ENCODE results near the gene SSH2. TPM values are rescaled to one million over a fixed set of nuclear protein-coding genes. Genes with fewer than 3 reads are reported as not detected.

Gene SSH2
- total RNA-seq, 2 donors from 2014 or later: 36.1 to 36.8 TPM

- Histone ChIP-seq H3K27me3 (no peaks in the 10 kb centered on the region), H3K27ac (no peak overlapping the region), H3K36me3 (no peaks in the 10 kb centered on the region), H3K9me3 (no peaks in the 10 kb centered on the region), H3K4me1 (peaks cover 0 to 44% of the 10 kb centered on the region in 2 donors), H3K4me3 (no peak overlapping the region)
- no peak for DNase-seq (ENCODE audit: low spot score)
- TF ChIP-seq CTCF (IDR thresholded peaks at IDR 0.05): no peak
Observed at GRCh38 chr17:29716566-29716965, 213.5 kb downstream of the SSH2 start.

GRCh38 chr17:29715680-29716079 is 214.3 kb downstream of the SSH2 start:
- Histone ChIP-seq H3K36me3 (no peaks in the 10 kb centered on the region), H3K4me1 (peaks cover 0 to 44% of the 10 kb centered on the region in 2 donors), H3K27ac (no peak overlapping the region), H3K4me3 (no peak overlapping the region), H3K27me3 (no peaks in the 10 kb centered on the region), H3K9me3 (no peaks in the 10 kb centered on the region)
- no peak for DNase-seq (ENCODE audit: low spot score)
- TF ChIP-seq CTCF (IDR thresholded peaks at IDR 0.05): no peak

- Histone ChIP-seq H3K4me1 (peaks cover 0 to 53% of the 10 kb centered on the region in 2 donors), H3K27ac (no peak overlapping the region), H3K36me3 (no peaks in the 10 kb centered on the region), H3K4me3 (no peak overlapping the region), H3K27me3 (no peaks in the 10 kb centered on the region), H3K9me3 (no peaks in the 10 kb centered on the region)
- TF ChIP-seq CTCF (IDR thresholded peaks at IDR 0.05): no peak
- DNase-seq (ENCODE audit: low spot score): no peak
Observed at GRCh38 chr17:29714146-29714545, 215.9 kb downstream of the SSH2 start.

- no peaks in the 10 kb centered on the region for H3K36me3 ChIP-seq
- peak overlapping the region; percentile 43 to 75 for H3K27ac ChIP-seq
- no peaks in the 10 kb centered on the region for H3K27me3 ChIP-seq
- H3K4me3 ChIP-seq: no peak overlapping the region
- peaks cover 0 to 54% of the 10 kb centered on the region in 2 donors for H3K4me1 ChIP-seq
- no peak for TF ChIP-seq CTCF (IDR thresholded peaks at IDR 0.05)
- H3K9me3 ChIP-seq: no peaks in the 10 kb centered on the region
- DNase-seq (ENCODE audit: low spot score): no peak
Observed at GRCh38 chr17:29713626-29714025, 216.4 kb downstream of the SSH2 start.

GRCh38 chr17:29711588-29712385 is 218.2 kb downstream of the SSH2 start:
- Histone ChIP-seq H3K4me1 (peaks cover 0 to 64% of the 10 kb centered on the region in 2 donors), H3K4me3 (no peak overlapping the region), H3K36me3 (no peaks in the 10 kb centered on the region), H3K9me3 (no peaks in the 10 kb centered on the region), H3K27me3 (no peaks in the 10 kb centered on the region), H3K27ac (peak overlapping the region; percentile 43 to 75)
- TF ChIP-seq CTCF (IDR thresholded peaks at IDR 0.05): no peak
- DNase-seq (ENCODE audit: low spot score): no peak

Data from right atrium auricular region (tissue), 2 donors.